Measurements from ENCODE around the gene FAAP20. TPM values are rescaled to one million over a fixed set of nuclear protein-coding genes. Genes with fewer than 3 reads are reported as not detected.

The FAAP20 gene
- total RNA-seq, 1 donor from 2014 or later = 114 TPM

DNA sequence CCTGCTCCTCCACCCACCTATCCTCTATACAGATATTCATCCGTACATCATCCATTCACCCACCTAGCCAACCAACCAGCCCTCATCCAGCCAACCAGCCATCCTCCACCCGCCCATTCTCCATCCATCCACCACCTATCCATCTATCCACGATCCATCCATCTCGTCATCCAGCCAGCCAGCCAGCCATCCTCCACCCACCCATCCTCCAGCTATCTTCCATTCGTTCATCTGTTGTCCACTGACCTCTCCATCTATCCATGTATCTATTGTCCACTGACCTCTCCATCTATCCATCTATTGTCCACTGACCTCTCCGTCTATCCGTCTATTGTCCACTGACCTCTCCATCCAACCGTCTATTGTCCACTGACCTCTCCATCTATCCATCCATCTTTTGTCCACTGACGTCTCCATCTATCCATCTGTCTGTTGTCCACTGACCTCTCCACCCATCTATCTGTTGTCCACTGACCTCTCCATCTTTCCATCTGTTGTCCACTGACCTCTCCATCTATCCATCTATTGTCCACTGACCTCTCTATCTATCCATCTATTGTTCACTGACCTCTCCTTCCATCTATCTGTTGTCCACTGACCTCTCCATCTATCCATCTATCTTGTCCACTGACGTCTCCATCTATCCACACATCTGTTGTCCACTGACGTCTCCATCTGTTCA, 47.6 kb downstream of the FAAP20 start:
- Mint-ChIP-seq H3K27ac (ENCODE audit: unreplicated experiment) (no peak overlapping the region), H3K9me3 (ENCODE audit: unreplicated experiment) (no peaks in the 10 kb centered on the region), H3K36me3 (ENCODE audit: low read depth, unreplicated experiment) (peaks cover 11% of the 10 kb centered on the region), H3K27me3 (ENCODE audit: low read depth, unreplicated experiment) (no peaks in the 10 kb centered on the region), H3K4me3 (ENCODE audit: unreplicated experiment) (no peak overlapping the region), H3K4me1 (ENCODE audit: low read depth, unreplicated experiment) (no peaks in the 10 kb centered on the region)
- H3K27ac ChIP-seq (ENCODE audit: low read depth, low read length) = no peak overlapping the region
- H3K27me3 ChIP-seq (ENCODE audit: insufficient read depth, low read length) = no peaks in the 10 kb centered on the region
- FAIRE-seq (no peak), DNase-seq (ENCODE audit: low read depth) (no peak)
- H4K20me1 ChIP-seq (ENCODE audit: insufficient read depth, low read length) = no peaks in the 10 kb centered on the region
- H3K36me3 ChIP-seq (ENCODE audit: insufficient read depth, low read length) = no peaks in the 10 kb centered on the region
- H2AFZ ChIP-seq (ENCODE audit: low read depth, low read length) = no peak overlapping the region
- no peaks in the 10 kb centered on the region for H3K79me2 ChIP-seq (ENCODE audit: insufficient read depth, low read length)
- no peak overlapping the region for H3K4me2 ChIP-seq (ENCODE audit: low read length)
- no peaks in the 10 kb centered on the region for H3K4me1 ChIP-seq (ENCODE audit: insufficient read depth, low read length)
- TF ChIP-seq EZH2 (IDR thresholded peaks at IDR 0.05; ENCODE audit: insufficient read depth, low read length) = no peak
- H3K9ac ChIP-seq (ENCODE audit: low read length) = no peak overlapping the region
- no peaks in the 10 kb centered on the region for H3K9me3 ChIP-seq (ENCODE audit: insufficient read depth, low read depth, low read length)
- no peak overlapping the region for H3K4me3 ChIP-seq (ENCODE audit: insufficient read depth, low read depth, low read length)

DNA sequence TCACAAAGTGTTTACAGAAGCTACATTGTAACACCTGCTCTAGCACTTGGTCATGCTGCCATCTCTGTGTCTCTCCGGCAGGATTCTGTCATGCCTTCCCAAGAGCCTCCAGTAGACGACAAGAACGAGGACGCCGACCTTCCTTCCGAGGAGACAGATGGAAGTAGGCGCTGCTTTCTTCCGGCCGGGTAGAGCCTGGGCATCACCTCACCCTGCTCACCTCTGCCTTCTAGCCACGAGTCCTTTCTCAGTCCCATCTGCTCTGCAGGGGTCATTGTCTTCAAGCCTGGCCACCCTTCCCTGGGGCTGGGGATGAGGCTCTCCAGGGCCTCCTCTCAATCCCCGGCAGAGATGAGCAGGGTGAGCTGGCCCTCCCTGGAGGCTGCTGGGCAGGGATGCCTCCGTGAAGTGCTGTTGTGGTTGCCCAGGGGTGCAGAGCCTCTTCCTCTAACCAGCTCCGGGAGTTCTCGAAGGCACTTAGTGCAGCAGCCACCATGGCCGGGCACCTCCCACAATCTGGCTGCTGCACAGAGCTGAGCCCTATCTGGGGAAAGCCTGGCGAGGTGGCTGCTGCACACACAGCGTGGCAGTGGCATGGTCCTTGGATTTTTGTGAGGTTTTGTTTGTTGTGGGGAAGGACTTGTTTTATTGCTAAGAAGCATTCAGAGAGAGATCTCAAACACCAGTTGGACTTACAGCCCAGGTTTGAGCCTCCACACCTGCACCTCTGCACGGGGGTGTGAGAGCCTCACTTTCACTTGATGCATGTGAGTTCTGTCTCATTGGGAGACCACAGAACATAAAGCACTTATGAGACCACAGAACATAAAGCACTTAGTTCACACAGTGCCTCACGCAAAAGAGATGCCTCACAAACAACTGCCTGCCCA, 48.4 kb downstream of the FAAP20 start:
- no peak overlapping the region for H3K4me3 Mint-ChIP-seq (ENCODE audit: unreplicated experiment)
- H3K4me3 ChIP-seq (ENCODE audit: insufficient read depth, low read depth, low read length) = no peak overlapping the region
- no peaks in the 10 kb centered on the region for H3K36me3 ChIP-seq (ENCODE audit: insufficient read depth, low read length)
- TF ChIP-seq, protein P1, sequence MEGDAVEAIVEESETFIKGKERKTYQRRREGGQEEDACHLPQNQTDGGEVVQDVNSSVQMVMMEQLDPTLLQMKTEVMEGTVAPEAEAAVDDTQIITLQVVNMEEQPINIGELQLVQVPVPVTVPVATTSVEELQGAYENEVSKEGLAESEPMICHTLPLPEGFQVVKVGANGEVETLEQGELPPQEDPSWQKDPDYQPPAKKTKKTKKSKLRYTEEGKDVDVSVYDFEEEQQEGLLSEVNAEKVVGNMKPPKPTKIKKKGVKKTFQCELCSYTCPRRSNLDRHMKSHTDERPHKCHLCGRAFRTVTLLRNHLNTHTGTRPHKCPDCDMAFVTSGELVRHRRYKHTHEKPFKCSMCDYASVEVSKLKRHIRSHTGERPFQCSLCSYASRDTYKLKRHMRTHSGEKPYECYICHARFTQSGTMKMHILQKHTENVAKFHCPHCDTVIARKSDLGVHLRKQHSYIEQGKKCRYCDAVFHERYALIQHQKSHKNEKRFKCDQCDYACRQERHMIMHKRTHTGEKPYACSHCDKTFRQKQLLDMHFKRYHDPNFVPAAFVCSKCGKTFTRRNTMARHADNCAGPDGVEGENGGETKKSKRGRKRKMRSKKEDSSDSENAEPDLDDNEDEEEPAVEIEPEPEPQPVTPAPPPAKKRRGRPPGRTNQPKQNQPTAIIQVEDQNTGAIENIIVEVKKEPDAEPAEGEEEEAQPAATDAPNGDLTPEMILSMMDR (IDR thresholded peaks at IDR 0.05; ENCODE audit: insufficient read depth, low read depth, low read length) = no peak
- TF ChIP-seq EZH2 (IDR thresholded peaks at IDR 0.05; ENCODE audit: insufficient read depth, low read length) = no peak
- no peak overlapping the region for H3K27ac ChIP-seq (ENCODE audit: low read depth, low read length)
- H3K79me2 ChIP-seq (ENCODE audit: insufficient read depth, low read length) = no peaks in the 10 kb centered on the region
- H3K27ac Mint-ChIP-seq (ENCODE audit: unreplicated experiment) = no peak overlapping the region
- no peak for FAIRE-seq
- no peaks in the 10 kb centered on the region for H3K4me1 ChIP-seq (ENCODE audit: insufficient read depth, low read length)
- H4K20me1 ChIP-seq (ENCODE audit: insufficient read depth, low read length) = no peaks in the 10 kb centered on the region
- H2AFZ ChIP-seq (ENCODE audit: low read depth, low read length) = no peak overlapping the region
- no peak overlapping the region for H3K4me2 ChIP-seq (ENCODE audit: low read length)
- no peaks in the 10 kb centered on the region for H3K9me3 Mint-ChIP-seq (ENCODE audit: unreplicated experiment)
- H3K27me3 Mint-ChIP-seq (ENCODE audit: low read depth, unreplicated experiment) = no peaks in the 10 kb centered on the region
- H3K9ac ChIP-seq (ENCODE audit: low read length) = no peak overlapping the region
- H3K9me3 ChIP-seq (ENCODE audit: insufficient read depth, low read depth, low read length) = no peaks in the 10 kb centered on the region
- peaks cover 11% of the 10 kb centered on the region for H3K36me3 Mint-ChIP-seq (ENCODE audit: low read depth, unreplicated experiment)
- no peak for DNase-seq (ENCODE audit: low read depth)
- no peaks in the 10 kb centered on the region for H3K4me1 Mint-ChIP-seq (ENCODE audit: low read depth, unreplicated experiment)
- no peaks in the 10 kb centered on the region for H3K27me3 ChIP-seq (ENCODE audit: insufficient read depth, low read length)

GRCh38 chr1:2144501-2145090, 50.0 kb downstream of the FAAP20 start:
- no peak for FAIRE-seq
- TF ChIP-seq, protein P1 (IDR thresholded peaks at IDR 0.05; ENCODE audit: insufficient read depth, low read depth, low read length) = no peak
- no peak for TF ChIP-seq EZH2 (IDR thresholded peaks at IDR 0.05; ENCODE audit: insufficient read depth, low read length)
- no peak overlapping the region for H3K27ac Mint-ChIP-seq (ENCODE audit: unreplicated experiment)
- H3K27me3 Mint-ChIP-seq (ENCODE audit: low read depth, unreplicated experiment) = no peaks in the 10 kb centered on the region
- no peak for DNase-seq (ENCODE audit: low read depth)
- no peak overlapping the region for H3K27ac ChIP-seq (ENCODE audit: low read depth, low read length)
- H3K79me2 ChIP-seq (ENCODE audit: insufficient read depth, low read length) = no peaks in the 10 kb centered on the region
- H3K4me2 ChIP-seq (ENCODE audit: low read length) = no peak overlapping the region
- peaks cover 7% of the 10 kb centered on the region for H3K4me1 ChIP-seq (ENCODE audit: insufficient read depth, low read length)
- H3K4me3 Mint-ChIP-seq (ENCODE audit: unreplicated experiment) = no peak overlapping the region
- no peak overlapping the region for H2AFZ ChIP-seq (ENCODE audit: low read depth, low read length)
- H4K20me1 ChIP-seq (ENCODE audit: insufficient read depth, low read length) = no peaks in the 10 kb centered on the region
- H3K9ac ChIP-seq (ENCODE audit: low read length) = no peak overlapping the region
- H3K27me3 ChIP-seq (ENCODE audit: insufficient read depth, low read length) = no peaks in the 10 kb centered on the region
- H3K4me1 Mint-ChIP-seq (ENCODE audit: low read depth, unreplicated experiment) = peaks cover 8% of the 10 kb centered on the region
- H3K36me3 Mint-ChIP-seq (ENCODE audit: low read depth, unreplicated experiment) = peaks cover 8% of the 10 kb centered on the region
- no peaks in the 10 kb centered on the region for H3K9me3 ChIP-seq (ENCODE audit: insufficient read depth, low read depth, low read length)
- H3K9me3 Mint-ChIP-seq (ENCODE audit: unreplicated experiment) = no peaks in the 10 kb centered on the region
- H3K36me3 ChIP-seq (ENCODE audit: insufficient read depth, low read length) = no peaks in the 10 kb centered on the region
- no peak overlapping the region for H3K4me3 ChIP-seq (ENCODE audit: insufficient read depth, low read depth, low read length)
